Keratinocyte (primary cell): Measurements from ENCODE around the gene SCN2B.

Experiments used
- EZH2 ChIP-seq: IDR thresholded peaks from one replicate; pipeline ENCODE4 v1.6.1; 2012; ENCODE audit warnings: inconsistent platforms, mild to moderate bottlenecking, low read length, moderate library complexity
- TF ChIP-seq, protein P1 (sequence below), 3 experiments: IDR thresholded peaks in 1 of 3; conservative IDR thresholded peaks in 1 of 3; optimal IDR thresholded peaks in 1 of 3; 2 replicates in 2 of 3; 3 replicates in 1 of 3; pipeline versions ENCODE3 to v1.5.1; 2011; ENCODE audit warnings: low read length in 3 of 3, mild to moderate bottlenecking in 3 of 3, moderate library complexity in 2 of 3, control low read depth in 1 of 3, inconsistent platforms in 1 of 3; ENCODE audit not compliant: insufficient read depth in 2 of 3; ENCODE audit errors: extremely low read depth in 1 of 3

DNA sequence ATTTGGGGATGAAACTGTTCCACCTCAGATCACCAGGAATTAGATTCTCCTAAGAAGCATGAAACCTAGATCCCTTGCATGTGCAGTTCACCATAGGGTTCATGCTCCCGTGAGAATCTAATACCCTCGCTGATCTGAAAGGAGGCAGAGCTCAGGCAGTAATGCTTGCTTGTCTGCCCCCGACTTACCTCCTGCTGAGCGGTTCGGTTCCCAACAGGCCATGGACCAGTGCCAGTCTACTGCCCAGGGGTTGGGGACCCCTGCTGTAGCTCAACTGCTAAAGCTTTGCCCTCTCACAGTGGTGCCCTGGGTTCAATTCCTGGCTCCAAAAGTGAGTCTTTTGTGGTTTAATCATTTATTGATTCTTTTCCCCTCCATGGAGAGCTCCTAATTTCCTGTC, 45.0 kb upstream of the SCN2B start:
- TF ChIP-seq, protein P1, sequence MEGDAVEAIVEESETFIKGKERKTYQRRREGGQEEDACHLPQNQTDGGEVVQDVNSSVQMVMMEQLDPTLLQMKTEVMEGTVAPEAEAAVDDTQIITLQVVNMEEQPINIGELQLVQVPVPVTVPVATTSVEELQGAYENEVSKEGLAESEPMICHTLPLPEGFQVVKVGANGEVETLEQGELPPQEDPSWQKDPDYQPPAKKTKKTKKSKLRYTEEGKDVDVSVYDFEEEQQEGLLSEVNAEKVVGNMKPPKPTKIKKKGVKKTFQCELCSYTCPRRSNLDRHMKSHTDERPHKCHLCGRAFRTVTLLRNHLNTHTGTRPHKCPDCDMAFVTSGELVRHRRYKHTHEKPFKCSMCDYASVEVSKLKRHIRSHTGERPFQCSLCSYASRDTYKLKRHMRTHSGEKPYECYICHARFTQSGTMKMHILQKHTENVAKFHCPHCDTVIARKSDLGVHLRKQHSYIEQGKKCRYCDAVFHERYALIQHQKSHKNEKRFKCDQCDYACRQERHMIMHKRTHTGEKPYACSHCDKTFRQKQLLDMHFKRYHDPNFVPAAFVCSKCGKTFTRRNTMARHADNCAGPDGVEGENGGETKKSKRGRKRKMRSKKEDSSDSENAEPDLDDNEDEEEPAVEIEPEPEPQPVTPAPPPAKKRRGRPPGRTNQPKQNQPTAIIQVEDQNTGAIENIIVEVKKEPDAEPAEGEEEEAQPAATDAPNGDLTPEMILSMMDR (optimal IDR thresholded peaks at IDR 0.05 in 1 of 3, IDR thresholded peaks at IDR 0.05 in 1 of 3, conservative IDR thresholded peaks at IDR 0.05 in 1 of 3; ENCODE audit: extremely low read depth in 1 of 3, insufficient read depth in 2 of 3, low read length in 3 of 3) = no peak
- no peak for TF ChIP-seq EZH2
